DMS79 treated with DMSO at 0.1 percent for 48 hours (cell line): ENCODE measurements around the gene MKI67.

Source experiments
- DNase-seq: peaks from one replicate; lab custom pipeline; 2025; lab: John Stamatoyannopoulos, UW

Gene MKI67

GRCh38 chr10:128065881-128066534, 60.2 kb downstream of the MKI67 start:
- DNase-seq, result no peak

GRCh38 chr10:128064970-128065580, 61.1 kb downstream of the MKI67 start:
- no peak for DNase-seq

GRCh38 chr10:128064108-128064969, 61.9 kb downstream of the MKI67 start:
- DNase-seq, result no peak

GRCh38 chr10:128063736-128064107, 62.5 kb downstream of the MKI67 start:
- DNase-seq, result no peak

- DNase-seq, result no peak
Measured at GRCh38 chr10:128062881-128063563, 63.2 kb downstream of the MKI67 start.

GRCh38 chr10:128062331-128062880, 63.8 kb downstream of the MKI67 start:
- DNase-seq, result no peak

GRCh38 chr10:128061306-128062300, 64.6 kb downstream of the MKI67 start:
- DNase-seq, result no peak

GRCh38 chr10:128060341-128061250, 65.6 kb downstream of the MKI67 start:
- DNase-seq, result no peak

- DNase-seq, result no peak
Measured at GRCh38 chr10:128059982-128060293, 66.3 kb downstream of the MKI67 start.

- DNase-seq, result no peak
Measured at GRCh38 chr10:128059266-128059981, 66.8 kb downstream of the MKI67 start.

- DNase-seq, result no peak
Measured at GRCh38 chr10:128058750-128059134, 67.5 kb downstream of the MKI67 start.

- DNase-seq, result no peak
Measured at GRCh38 chr10:128058106-128058749, 68.0 kb downstream of the MKI67 start.

GRCh38 chr10:128056303-128057050, 69.7 kb downstream of the MKI67 start:
- DNase-seq, result no peak

- no peak for DNase-seq
Measured at GRCh38 chr10:128055061-128055868, 71.0 kb downstream of the MKI67 start.

- no peak for DNase-seq
Measured at GRCh38 chr10:128054163-128054970, 71.9 kb downstream of the MKI67 start.

GRCh38 chr10:128053356-128053755, 72.9 kb downstream of the MKI67 start:
- DNase-seq, result no peak
